ENCODE results near the gene ZNF385A.

Gene ZNF385A

DNA sequence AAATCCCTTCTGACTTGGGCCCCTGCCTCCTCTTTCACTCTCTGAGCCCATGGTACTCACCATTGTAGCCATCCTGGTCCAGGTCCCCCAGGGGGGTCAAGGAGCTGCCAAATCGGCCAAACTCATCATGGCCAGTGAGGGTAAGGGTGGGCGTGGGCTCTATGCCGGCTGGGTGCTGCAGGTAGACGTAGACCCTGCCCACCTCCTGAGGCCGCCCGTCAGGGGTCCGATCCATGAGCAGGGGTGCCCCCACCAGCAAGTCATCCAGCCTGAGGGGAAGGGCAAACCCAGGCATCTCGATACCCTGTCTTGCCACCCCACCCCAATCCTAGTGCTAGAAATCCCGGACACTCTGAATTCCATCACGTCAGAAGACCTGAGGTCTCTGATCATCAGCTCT is 20.6 kb upstream of the ZNF385A start:
- DNase-seq (ENCODE audit: low spot score in 2 of 2) (no peak), ATAC-seq (no peak)
- Mint-ChIP-seq H3K36me3 (peaks cover 100% of the 10 kb centered on the region), H3K27ac (peak overlapping the region; percentile 95), H3K4me1 (peaks cover 43% of the 10 kb centered on the region), H3K4me3 (no peak overlapping the region), H3K9me3 (no peaks in the 10 kb centered on the region)

DNA sequence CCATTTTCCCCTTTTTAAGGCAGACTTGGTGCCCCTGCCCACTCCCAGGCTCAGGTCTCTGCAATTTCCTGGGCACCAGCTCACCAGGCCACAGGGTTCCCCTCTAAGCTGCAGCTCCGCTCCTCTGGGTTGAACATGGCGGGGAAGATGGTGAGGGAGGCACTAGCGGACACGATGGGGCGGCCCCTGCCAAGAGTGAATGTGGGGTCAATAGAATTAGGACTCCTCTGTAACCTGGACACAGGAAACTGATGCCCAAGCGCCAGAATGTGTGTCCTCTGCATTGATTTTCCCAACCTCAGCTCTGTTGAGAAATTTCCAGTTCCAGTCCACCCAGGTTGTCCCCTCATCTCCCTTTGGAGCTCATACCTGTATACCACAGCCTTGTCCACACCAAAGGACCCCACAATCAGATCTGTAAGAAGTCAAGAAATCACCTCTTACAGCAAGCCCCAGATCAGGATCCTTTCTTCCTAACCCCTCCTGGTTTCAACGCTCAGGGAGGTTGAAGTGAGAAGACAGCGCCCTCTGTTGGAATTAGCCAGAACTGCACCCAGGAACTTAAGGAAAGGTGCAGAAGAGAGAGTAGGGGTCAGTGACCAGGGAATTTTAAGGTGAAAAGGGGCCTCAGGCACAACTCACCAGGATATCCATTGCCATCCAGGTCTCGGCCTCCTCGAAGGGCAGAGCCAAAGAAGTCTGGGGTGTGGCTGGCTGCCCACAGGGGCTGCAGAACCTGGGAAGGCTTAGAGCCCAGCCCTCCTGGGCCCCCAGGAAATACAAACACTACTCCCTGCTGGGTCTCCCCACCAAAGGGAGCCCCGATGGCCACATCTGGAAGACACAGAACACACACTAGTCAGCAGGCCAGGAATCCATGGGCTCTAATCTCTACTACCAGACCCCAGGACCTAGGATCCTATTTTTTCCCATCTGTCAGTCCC is 19.8 kb upstream of the ZNF385A start:
- Mint-ChIP-seq H3K4me3 (no peak overlapping the region), H3K4me1 (peaks cover 45% of the 10 kb centered on the region), H3K36me3 (peaks cover 100% of the 10 kb centered on the region), H3K27ac (peak overlapping the region; percentile 95), H3K9me3 (no peaks in the 10 kb centered on the region)
- DNase-seq (ENCODE audit: low spot score in 2 of 2) = peak; percentile 51 to 76
- no peak for ATAC-seq

DNA sequence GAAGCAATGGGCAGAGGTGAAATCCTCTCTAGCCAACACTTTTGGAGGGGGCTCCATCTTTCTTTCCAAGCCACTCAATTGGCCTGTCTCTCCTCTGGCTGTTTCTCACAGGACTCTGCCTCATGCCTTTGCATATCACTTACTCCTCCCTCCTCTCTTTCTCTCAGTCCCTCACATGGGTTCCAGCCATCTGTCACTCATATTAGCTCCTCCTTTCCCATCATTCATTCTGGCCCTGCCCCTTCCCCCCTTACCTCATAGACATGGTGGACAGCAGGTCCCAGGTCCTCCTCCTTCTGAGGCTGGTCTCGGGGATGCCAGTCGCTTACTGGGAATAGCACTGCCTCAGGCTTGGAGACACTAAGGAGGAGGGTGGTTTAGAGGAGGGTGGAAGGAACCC is 16.6 kb upstream of the ZNF385A start:
- DNase-seq (ENCODE audit: low spot score in 2 of 2) (no peak), ATAC-seq (no peak)
- H3K4me3 Mint-ChIP-seq = no peak overlapping the region
- peak overlapping the region; percentile 78 for H3K27ac Mint-ChIP-seq
- peaks cover 53% of the 10 kb centered on the region for H3K4me1 Mint-ChIP-seq
- no peaks in the 10 kb centered on the region for H3K9me3 Mint-ChIP-seq
- peaks cover 100% of the 10 kb centered on the region for H3K36me3 Mint-ChIP-seq

DNA sequence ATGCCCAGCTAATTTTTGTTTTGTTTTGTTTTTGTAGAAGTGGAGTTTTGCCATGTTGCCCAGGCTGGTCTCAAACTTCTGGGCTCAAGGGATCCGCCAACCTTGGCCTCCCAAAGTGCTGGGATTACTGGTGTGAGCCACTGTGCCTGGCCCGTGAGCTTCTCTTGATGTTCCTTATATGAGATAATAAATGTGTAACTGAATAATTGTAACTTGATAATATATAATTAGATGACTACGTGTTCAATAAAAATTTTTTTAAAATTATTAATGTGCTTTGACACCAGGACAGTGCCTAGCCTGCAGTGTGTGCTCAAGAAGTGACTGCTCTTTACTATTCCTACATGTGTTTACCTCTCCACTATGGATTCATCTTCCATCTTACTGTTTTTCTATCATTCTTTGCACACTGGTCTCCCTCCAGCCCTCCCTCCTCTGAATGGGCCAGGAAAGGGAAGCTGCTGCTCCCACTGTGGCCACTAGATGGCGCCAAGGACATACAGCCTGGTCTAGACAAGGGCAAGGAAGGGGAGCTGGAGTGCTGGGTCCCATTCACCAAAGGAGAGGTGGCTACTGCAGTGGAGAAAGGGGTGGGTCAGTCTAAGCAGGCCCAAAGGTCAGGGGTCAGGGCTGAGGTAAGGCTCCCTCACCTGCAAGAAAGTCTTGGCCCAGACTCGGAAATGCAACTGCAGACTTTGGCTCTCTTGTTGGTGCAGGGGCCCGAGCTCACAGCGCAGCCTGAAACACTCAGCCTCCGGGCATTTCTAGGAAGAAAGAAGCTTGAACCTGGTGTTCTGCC is 14.7 kb upstream of the ZNF385A start:
- peak; percentile 81 for ATAC-seq
- Mint-ChIP-seq H3K9me3 (no peaks in the 10 kb centered on the region), H3K4me3 (no peak overlapping the region), H3K27ac (peak overlapping the region; percentile 49), H3K4me1 (peaks cover 43% of the 10 kb centered on the region), H3K36me3 (peaks cover 100% of the 10 kb centered on the region)
- DNase-seq (ENCODE audit: low spot score in 2 of 2) = peak; percentile 85 to 94

DNA sequence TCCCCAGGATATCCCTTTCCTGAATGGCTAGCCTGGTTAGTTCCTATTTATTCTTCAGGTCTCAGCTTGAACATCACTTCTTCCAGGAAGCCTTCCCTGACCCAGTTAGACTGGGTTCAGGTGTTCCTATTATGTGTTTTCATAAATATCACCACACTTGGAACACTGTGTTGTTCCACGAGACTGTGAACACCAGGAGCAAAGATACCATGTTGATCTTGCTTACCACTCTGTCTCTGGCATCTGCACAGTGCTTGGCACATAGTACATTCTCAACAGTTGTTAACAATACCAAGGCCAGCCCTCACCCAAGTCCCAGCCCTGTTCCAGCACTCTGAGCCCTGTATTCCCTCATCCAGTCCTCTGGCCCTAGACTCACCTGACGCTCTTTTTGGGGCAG is 13.7 kb upstream of the ZNF385A start:
- Mint-ChIP-seq H3K36me3 (peaks cover 94% of the 10 kb centered on the region), H3K4me3 (no peak overlapping the region), H3K9me3 (no peaks in the 10 kb centered on the region), H3K4me1 (peaks cover 50% of the 10 kb centered on the region), H3K27ac (peak overlapping the region; percentile 49)
- ATAC-seq = no peak
- no peak for DNase-seq (ENCODE audit: low spot score in 2 of 2)

DNA sequence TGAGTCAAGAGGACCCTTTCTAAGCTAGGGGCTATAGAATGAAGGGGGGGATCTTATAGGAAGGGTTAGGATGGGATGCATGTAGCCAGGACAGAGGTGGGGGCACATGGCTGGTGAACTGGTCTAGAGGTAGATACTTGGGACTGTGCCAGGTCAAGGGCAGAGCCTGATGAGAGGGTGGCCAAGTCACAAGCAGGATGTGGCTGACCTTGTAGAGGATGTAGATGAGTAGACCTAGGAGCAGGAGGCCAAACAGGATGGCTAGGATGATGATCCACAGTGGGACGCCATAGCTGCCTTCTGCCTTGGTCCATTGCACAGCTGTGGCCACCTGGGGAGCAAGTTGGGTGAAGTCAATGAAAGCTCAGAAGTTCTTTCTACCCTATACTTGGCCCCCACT is 12.6 kb upstream of the ZNF385A start:
- peak; percentile 42 for ATAC-seq
- H3K9me3 Mint-ChIP-seq = no peaks in the 10 kb centered on the region
- H3K4me3 Mint-ChIP-seq = no peak overlapping the region
- H3K36me3 Mint-ChIP-seq = peaks cover 90% of the 10 kb centered on the region
- peaks cover 57% of the 10 kb centered on the region for H3K4me1 Mint-ChIP-seq
- H3K27ac Mint-ChIP-seq = peak overlapping the region; percentile 49
- DNase-seq (ENCODE audit: low spot score in 2 of 2) = no peak

DNA sequence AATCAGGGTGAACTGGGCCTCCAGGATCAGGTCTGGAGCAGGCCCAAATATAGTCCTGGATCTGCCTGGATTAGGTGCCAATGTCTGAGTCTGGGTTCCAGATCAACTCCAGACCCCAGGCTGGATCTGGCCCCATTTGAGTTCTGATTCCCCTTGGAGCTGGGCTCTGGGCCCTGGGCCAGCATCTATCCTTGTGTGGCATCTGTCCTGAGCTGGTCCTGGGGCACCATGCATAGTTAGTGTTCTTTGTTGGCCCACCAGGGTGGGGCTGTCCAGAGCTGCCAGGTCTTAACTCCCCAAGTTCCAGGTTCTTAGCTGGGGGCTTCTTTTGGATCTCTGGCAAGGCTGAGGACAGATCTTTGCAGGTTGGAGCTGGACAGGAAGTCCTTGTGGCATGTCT is 11.0 kb upstream of the ZNF385A start:
- H3K4me1 Mint-ChIP-seq = peaks cover 62% of the 10 kb centered on the region
- no peaks in the 10 kb centered on the region for H3K9me3 Mint-ChIP-seq
- H3K27ac Mint-ChIP-seq = peak overlapping the region; percentile 71
- H3K36me3 Mint-ChIP-seq = peaks cover 83% of the 10 kb centered on the region
- H3K4me3 Mint-ChIP-seq = no peak overlapping the region
- no peak for DNase-seq (ENCODE audit: low spot score in 2 of 2)
- ATAC-seq = no peak

DNA sequence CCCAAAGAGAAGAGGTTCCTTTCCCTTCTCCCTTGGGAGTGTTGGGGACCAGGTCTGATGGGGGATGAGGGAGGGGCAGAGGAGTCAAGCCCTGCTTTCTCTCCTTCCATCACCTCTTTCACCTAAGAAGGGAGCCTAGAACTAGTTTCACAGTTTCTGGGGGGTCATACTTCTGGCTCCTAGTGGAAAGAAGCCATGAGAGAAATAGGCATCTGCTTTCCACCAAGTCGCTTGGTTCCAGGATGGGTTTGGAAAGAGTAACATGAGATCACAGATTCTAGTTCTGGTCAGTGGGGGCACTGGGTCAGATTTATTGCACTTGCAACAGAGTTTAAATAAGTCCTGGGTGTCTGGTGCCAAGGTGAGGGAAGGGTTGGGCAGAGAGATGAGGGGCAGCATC is 10.5 kb upstream of the ZNF385A start:
- ATAC-seq (no peak), DNase-seq (ENCODE audit: low spot score in 2 of 2) (no peak)
- Mint-ChIP-seq H3K4me3 (no peak overlapping the region), H3K9me3 (no peaks in the 10 kb centered on the region), H3K4me1 (peaks cover 67% of the 10 kb centered on the region), H3K27ac (peak overlapping the region; percentile 6), H3K36me3 (peaks cover 81% of the 10 kb centered on the region)

DNA sequence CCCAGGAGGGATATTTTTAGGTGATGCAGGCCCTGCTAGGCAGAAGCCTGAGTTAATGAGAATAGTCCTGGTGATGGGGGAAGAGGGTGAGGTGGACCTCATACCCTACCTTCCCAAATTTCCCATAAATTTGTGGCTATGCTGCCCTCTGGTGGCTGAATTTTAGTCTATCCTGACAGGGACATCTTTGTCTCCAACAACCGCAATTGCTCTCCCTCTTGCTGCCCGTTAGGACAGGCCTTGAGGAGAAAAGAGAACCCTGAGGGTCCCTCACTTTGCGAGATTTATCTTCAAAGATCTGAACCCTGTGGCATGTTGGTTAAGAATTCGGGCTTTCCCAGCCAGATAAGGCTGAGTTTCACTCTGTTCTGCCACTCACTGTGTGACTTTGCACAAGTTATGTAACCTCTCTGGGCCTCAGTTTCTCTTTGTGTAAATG is 9.8 kb upstream of the ZNF385A start:
- Mint-ChIP-seq H3K4me3 (no peak overlapping the region), H3K36me3 (peaks cover 81% of the 10 kb centered on the region)
- no peak for DNase-seq (ENCODE audit: low spot score in 2 of 2)

DNA sequence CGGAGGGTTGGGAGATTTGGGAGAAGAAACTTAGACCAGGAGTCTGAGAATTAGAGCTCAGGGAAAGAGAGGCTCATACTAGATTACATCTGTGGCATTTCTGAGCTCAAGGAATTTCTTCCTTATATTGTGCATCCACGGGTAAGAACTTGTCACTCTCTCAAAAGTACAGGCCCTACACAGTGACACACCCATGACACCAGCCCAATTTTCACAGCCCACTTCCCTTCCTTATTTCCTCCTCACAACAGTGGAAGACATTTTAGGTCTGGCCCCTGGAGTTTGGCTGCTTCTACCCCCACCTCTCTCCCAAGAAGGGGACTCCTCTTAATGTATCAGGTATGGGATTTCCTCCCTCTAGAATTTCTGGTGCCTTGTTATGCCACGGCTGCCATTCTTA is 9.2 kb upstream of the ZNF385A start:
- H3K36me3 Mint-ChIP-seq = peaks cover 75% of the 10 kb centered on the region
- H3K4me1 Mint-ChIP-seq = peaks cover 67% of the 10 kb centered on the region
- no peak for DNase-seq (ENCODE audit: low spot score in 2 of 2)
- peak; percentile 1 for ATAC-seq
- no peaks in the 10 kb centered on the region for H3K9me3 Mint-ChIP-seq
- no peak overlapping the region for H3K4me3 Mint-ChIP-seq
- H3K27ac Mint-ChIP-seq = no peak overlapping the region

More for the DNA sequence above, 9.8 kb upstream of the ZNF385A start:
- Mint-ChIP-seq H3K9me3 (no peaks in the 10 kb centered on the region), H3K4me1 (peaks cover 71% of the 10 kb centered on the region), H3K27ac (peak overlapping the region; percentile 6)
- ATAC-seq = no peak

DNA sequence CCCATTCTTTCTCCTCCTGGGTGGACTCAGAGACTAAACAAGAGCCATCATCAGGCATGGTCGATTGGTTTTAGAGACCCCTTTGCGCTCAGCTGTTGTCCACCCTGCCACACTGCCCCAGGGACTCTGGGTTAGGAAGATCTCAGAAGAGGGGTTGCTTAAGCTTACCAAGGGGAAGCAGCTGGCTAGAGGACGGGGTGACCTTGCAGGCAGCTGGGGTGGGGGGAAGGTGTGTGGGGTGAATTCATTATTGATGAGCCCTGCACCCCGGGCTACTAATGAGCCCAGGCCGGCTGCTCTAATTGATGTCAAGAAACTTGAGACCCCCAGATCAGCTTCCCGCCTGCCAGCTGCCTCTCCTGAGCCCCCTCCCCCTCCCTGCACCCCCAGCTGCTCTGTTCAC is 8.7 kb upstream of the ZNF385A start:
- Mint-ChIP-seq H3K9me3 (no peaks in the 10 kb centered on the region), H3K27ac (peak overlapping the region; percentile 9), H3K4me3 (no peak overlapping the region), H3K4me1 (peaks cover 62% of the 10 kb centered on the region), H3K36me3 (peaks cover 70% of the 10 kb centered on the region)
- ATAC-seq = no peak
- DNase-seq (ENCODE audit: low spot score in 2 of 2) = no peak

DNA sequence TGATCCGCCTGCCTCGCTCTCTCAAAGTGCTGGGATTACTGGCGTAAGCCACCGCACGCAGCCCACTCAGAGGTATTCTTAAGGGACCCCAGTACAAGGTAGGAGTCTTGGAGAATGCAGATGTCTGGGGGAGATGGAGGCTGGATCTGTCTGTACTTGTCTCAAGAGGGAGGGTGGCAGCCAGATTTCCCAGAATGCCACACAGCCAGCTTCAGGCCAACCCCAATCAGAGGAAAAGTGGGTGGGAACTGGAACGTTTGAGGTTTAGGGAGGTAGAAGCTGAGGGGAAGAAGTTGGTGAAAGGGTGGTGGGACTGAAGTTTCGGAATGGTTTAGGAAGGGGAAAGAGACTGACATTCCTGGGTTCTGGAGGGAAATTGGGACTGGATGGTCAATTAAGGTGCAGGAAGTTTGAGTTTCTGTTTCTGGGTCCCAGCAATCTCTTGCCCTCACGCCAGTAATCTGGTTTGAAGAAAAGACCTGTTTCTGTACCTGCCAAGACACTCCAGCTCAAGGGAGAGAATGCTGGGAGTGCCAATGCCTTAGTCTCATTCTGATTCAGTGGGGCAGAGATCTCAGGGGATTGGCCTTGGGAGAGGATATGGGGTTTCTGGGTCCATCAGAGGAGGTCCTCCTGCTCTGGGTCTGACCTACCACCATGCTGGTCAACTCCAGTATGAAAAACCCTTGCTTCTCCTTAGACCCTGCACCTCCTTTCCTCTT is 8.1 kb upstream of the ZNF385A start:
- peaks cover 64% of the 10 kb centered on the region for H3K36me3 Mint-ChIP-seq
- ATAC-seq (no peak), DNase-seq (ENCODE audit: low spot score in 2 of 2) (no peak)
- no peaks in the 10 kb centered on the region for H3K9me3 Mint-ChIP-seq
- H3K4me3 Mint-ChIP-seq = no peak overlapping the region
- H3K27ac Mint-ChIP-seq = peak overlapping the region; percentile 9
- peaks cover 57% of the 10 kb centered on the region for H3K4me1 Mint-ChIP-seq

DNA sequence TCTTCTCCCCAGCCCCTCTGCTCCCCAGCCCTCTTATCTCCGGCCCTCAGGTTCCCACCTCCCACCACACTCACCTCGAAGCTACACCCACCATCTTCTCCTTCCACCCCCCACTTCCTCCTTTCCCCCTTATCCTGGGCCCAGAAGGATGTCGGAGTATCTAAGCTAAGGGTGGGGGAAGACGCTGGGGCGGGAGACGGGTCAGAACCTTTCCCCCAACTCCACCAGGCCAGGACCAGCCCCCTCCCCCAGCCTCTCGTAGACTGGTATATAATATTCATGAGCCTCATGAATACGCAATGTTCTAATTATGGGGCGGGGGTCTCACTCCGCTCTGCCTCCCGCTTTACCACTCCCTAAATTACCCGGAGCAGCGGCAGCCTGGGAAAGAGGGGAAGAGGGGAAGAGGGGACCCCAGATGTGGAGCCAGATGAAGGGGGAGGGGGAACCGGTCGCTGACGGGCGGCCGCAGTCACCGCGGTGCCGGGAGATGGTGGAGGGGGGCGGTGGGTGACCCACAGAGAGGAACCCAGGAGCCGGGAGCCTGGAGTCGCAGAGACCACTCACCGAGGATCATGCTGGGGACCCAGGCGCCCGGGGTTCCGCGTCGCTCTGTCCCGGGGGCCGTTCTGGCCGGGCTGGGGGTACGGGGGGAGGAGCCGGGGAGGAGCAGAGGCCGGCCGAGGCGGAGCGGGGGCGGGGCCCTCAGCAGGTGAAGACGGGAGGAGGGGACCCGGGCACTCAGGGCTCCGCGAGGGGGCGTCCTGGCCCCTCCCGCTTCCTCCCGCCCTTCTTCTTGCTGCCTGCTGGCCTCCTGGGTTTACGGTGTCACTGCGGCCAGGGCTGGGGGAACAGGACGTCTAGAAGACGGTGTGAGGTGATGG is 6.4 kb upstream of the ZNF385A start:
- H3K27ac Mint-ChIP-seq = peak overlapping the region; percentile 57

DNA sequence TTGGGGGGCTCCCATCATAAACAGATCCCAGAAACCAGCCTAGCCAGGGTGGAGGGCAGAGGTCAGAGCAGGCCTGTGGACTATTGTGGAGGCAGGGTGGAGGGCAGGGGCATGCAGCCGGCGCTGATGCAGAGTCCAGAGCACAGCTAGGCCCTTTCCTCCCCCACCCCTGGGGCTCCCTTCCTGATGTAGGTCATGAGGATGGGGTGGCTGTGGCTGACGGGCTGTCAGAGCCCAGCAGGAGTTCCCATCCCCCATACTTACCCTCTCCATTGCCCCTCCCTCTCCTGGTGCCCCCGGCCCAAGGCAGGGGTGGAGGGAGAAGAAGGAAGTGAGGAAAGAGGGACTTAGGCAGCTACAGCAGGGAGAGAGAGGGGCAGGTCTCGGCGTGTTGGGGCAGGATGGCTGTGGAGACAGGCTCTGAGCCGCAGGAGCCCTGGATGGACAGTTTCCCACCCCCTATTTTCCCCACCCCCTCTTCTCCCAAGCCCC is 5.7 kb upstream of the ZNF385A start:
- DNase-seq (ENCODE audit: low spot score in 2 of 2) = no peak
- H3K4me3 Mint-ChIP-seq = peak overlapping the region; percentile 56
- H3K4me1 Mint-ChIP-seq = peaks cover 47% of the 10 kb centered on the region
- H3K36me3 Mint-ChIP-seq = peaks cover 40% of the 10 kb centered on the region
- peak overlapping the region; percentile 52 for H3K27ac Mint-ChIP-seq
- no peak for ATAC-seq
- no peaks in the 10 kb centered on the region for H3K9me3 Mint-ChIP-seq

More for the DNA sequence above, 6.4 kb upstream of the ZNF385A start:
- Mint-ChIP-seq H3K4me3 (peak overlapping the region; percentile 56), H3K4me1 (peaks cover 47% of the 10 kb centered on the region), H3K36me3 (peaks cover 47% of the 10 kb centered on the region), H3K9me3 (no peaks in the 10 kb centered on the region)
- peak; percentile 56 to 77 for DNase-seq (ENCODE audit: low spot score in 2 of 2)
- peak; percentile 76 for ATAC-seq
